Dendritic cell treated with granulocyte-macrophage colony-stimulating factor and Interleukin-4, amounts not matched to agents 40 ng/mL and 50 ng/mL, for 4 days (primary cell): ENCODE results near the gene GGA1.
A peak's percentile ranks its signal among the peaks of the same experiment; 100 is the strongest.
"Not testable (repeated sequence)": the region's sequence is repeated elsewhere in the genome, so short reads cannot be mapped to it uniquely, and the experiment has no call there.

Experiments used
- H3K27ac Mint-ChIP-seq: one replicate; pipeline ENCODE4 v1.8.0; 2022; ENCODE audit warnings: mild to moderate bottlenecking, mixed read lengths
- H3K27me3 Mint-ChIP-seq: one replicate; pipeline ENCODE4 v1.8.0; 2022; ENCODE audit warnings: mild to moderate bottlenecking, mixed read lengths
- H3K36me3 Mint-ChIP-seq: one replicate; pipeline ENCODE4 v1.8.0; 2022; ENCODE audit warnings: low read depth, mixed read lengths
- H3K4me1 Mint-ChIP-seq: one replicate; pipeline ENCODE4 v1.8.0; 2022; ENCODE audit warnings: low read depth, mixed read lengths
- H3K4me3 Mint-ChIP-seq: one replicate; pipeline ENCODE4 v1.8.0; 2022; ENCODE audit warnings: mild to moderate bottlenecking, moderate library complexity, mixed read lengths
- H3K9me3 Mint-ChIP-seq: one replicate; pipeline ENCODE4 v1.8.0; 2022; ENCODE audit warnings: mixed read lengths
- intact Hi-C: fragments of 100-400 bp; cut with micrococcal nuclease; formaldehyde crosslinking; loops from one replicate; pipeline ENCODE4 v1.15.0; 2022

The GGA1 gene

GRCh38 chr22:37610153-37610475 lies 1.5 kb downstream of the GGA1 start:
- Mint-ChIP-seq H3K4me3 (peak overlapping the region; percentile 90), H3K4me1 (peaks cover 56% of the 10 kb centered on the region), H3K27ac (peak overlapping the region; percentile 91), H3K36me3 (peaks cover 35% of the 10 kb centered on the region)
- intact Hi-C loops, H3K9me3 Mint-ChIP-seq, H3K27me3 Mint-ChIP-seq: not testable (repeated sequence)

- intact Hi-C loops = no loop called here
- no peaks in the 10 kb centered on the region for H3K9me3 Mint-ChIP-seq
- H3K27ac Mint-ChIP-seq = peak overlapping the region; percentile 91
- H3K4me1 Mint-ChIP-seq = peaks cover 56% of the 10 kb centered on the region
- peaks cover 40% of the 10 kb centered on the region for H3K36me3 Mint-ChIP-seq
- peak overlapping the region; percentile 90 for H3K4me3 Mint-ChIP-seq
- H3K27me3 Mint-ChIP-seq = no peaks in the 10 kb centered on the region
Observed at GRCh38 chr22:37610480-37611129, 2.0 kb downstream of the GGA1 start.

- intact Hi-C loops = no loop called here
- Mint-ChIP-seq H3K9me3 (no peaks in the 10 kb centered on the region), H3K4me1 (peaks cover 56% of the 10 kb centered on the region), H3K36me3 (peaks cover 46% of the 10 kb centered on the region), H3K27me3 (no peaks in the 10 kb centered on the region), H3K4me3 (peak overlapping the region; percentile 90), H3K27ac (peak overlapping the region; percentile 91)
Observed at GRCh38 chr22:37611207-37611606, 2.6 kb downstream of the GGA1 start.

- Mint-ChIP-seq H3K27me3 (no peaks in the 10 kb centered on the region), H3K36me3 (peaks cover 90% of the 10 kb centered on the region), H3K27ac (no peak overlapping the region), H3K9me3 (no peaks in the 10 kb centered on the region), H3K4me3 (no peak overlapping the region), H3K4me1 (peaks cover 18% of the 10 kb centered on the region)
- intact Hi-C loops = no loop called here
Observed at GRCh38 chr22:37616201-37617083, 7.8 kb downstream of the GGA1 start.

- Mint-ChIP-seq H3K27me3 (no peaks in the 10 kb centered on the region), H3K27ac (no peak overlapping the region), H3K4me1 (peaks cover 16% of the 10 kb centered on the region), H3K36me3 (peaks cover 100% of the 10 kb centered on the region), H3K9me3 (no peaks in the 10 kb centered on the region), H3K4me3 (no peak overlapping the region)
- intact Hi-C loops = no loop called here
Observed at GRCh38 chr22:37617431-37617830, 8.8 kb downstream of the GGA1 start.

GRCh38 chr22:37618072-37618656 lies 9.5 kb downstream of the GGA1 start:
- intact Hi-C loops = no loop called here
- no peaks in the 10 kb centered on the region for H3K9me3 Mint-ChIP-seq
- no peak overlapping the region for H3K27ac Mint-ChIP-seq
- no peaks in the 10 kb centered on the region for H3K27me3 Mint-ChIP-seq
- H3K4me1 Mint-ChIP-seq = peaks cover 9% of the 10 kb centered on the region
- H3K36me3 Mint-ChIP-seq = peaks cover 100% of the 10 kb centered on the region
- H3K4me3 Mint-ChIP-seq = no peak overlapping the region

GRCh38 chr22:37618674-37619073 lies 10.0 kb downstream of the GGA1 start:
- Mint-ChIP-seq H3K27ac (no peak overlapping the region), H3K4me3 (no peak overlapping the region), H3K4me1 (peaks cover 7% of the 10 kb centered on the region)

GRCh38 chr22:37619991-37620390 lies 11.4 kb downstream of the GGA1 start:
- Mint-ChIP-seq H3K27me3 (no peaks in the 10 kb centered on the region), H3K27ac (no peak overlapping the region), H3K4me1 (peaks cover 15% of the 10 kb centered on the region), H3K9me3 (no peaks in the 10 kb centered on the region), H3K36me3 (peaks cover 100% of the 10 kb centered on the region), H3K4me3 (no peak overlapping the region)
- intact Hi-C loops = loop anchor here (5.0 kb wide), 1 partner anchor 62 kb away; no protein-coding TSS in a partner anchor

More at GRCh38 chr22:37618674-37619073, 10.0 kb downstream of the GGA1 start:
- peaks cover 100% of the 10 kb centered on the region for H3K36me3 Mint-ChIP-seq
- intact Hi-C loops = no loop called here
- no peaks in the 10 kb centered on the region for H3K27me3 Mint-ChIP-seq
- H3K9me3 Mint-ChIP-seq = no peaks in the 10 kb centered on the region

- H3K4me3 Mint-ChIP-seq = no peak overlapping the region
- H3K36me3 Mint-ChIP-seq = peaks cover 100% of the 10 kb centered on the region
- intact Hi-C loops = loop anchor here (5.0 kb wide), 1 partner anchor 61 kb away; no protein-coding TSS in a partner anchor
- no peaks in the 10 kb centered on the region for H3K9me3 Mint-ChIP-seq
- no peak overlapping the region for H3K27ac Mint-ChIP-seq
- H3K4me1 Mint-ChIP-seq = peaks cover 29% of the 10 kb centered on the region
- no peaks in the 10 kb centered on the region for H3K27me3 Mint-ChIP-seq
Observed at GRCh38 chr22:37621352-37621860, 12.8 kb downstream of the GGA1 start.

GRCh38 chr22:37623075-37624016 lies 14.7 kb downstream of the GGA1 start:
- Mint-ChIP-seq H3K9me3 (no peaks in the 10 kb centered on the region), H3K4me3 (no peak overlapping the region), H3K4me1 (peaks cover 48% of the 10 kb centered on the region), H3K27me3 (no peaks in the 10 kb centered on the region), H3K27ac (peak overlapping the region; percentile 44), H3K36me3 (peaks cover 96% of the 10 kb centered on the region)
- intact Hi-C loops = loop anchor here (5.0 kb wide), 1 partner anchor 59 kb away; no protein-coding TSS in a partner anchor

- intact Hi-C loops = loop anchor here (5.0 kb wide), 1 partner anchor 58 kb away; no protein-coding TSS in a partner anchor
Observed at GRCh38 chr22:37624017-37624365, 15.4 kb downstream of the GGA1 start.

GRCh38 chr22:37624876-37625275 lies 16.2 kb downstream of the GGA1 start:
- Mint-ChIP-seq H3K36me3 (peaks cover 96% of the 10 kb centered on the region), H3K4me1 (peaks cover 54% of the 10 kb centered on the region), H3K4me3 (no peak overlapping the region), H3K27ac (peak overlapping the region; percentile 51), H3K27me3 (no peaks in the 10 kb centered on the region), H3K9me3 (no peaks in the 10 kb centered on the region)
- intact Hi-C loops = loop anchor here (5.0 kb wide), 1 partner anchor 57 kb away; no protein-coding TSS in a partner anchor

More at GRCh38 chr22:37624017-37624365, 15.4 kb downstream of the GGA1 start:
- no peaks in the 10 kb centered on the region for H3K9me3 Mint-ChIP-seq
- no peaks in the 10 kb centered on the region for H3K27me3 Mint-ChIP-seq
- H3K4me3 Mint-ChIP-seq = no peak overlapping the region
- peaks cover 54% of the 10 kb centered on the region for H3K4me1 Mint-ChIP-seq
- peak overlapping the region; percentile 51 for H3K27ac Mint-ChIP-seq
- H3K36me3 Mint-ChIP-seq = peaks cover 96% of the 10 kb centered on the region

- peaks cover 55% of the 10 kb centered on the region for H3K4me1 Mint-ChIP-seq
- intact Hi-C loops = no loop called here
- H3K36me3 Mint-ChIP-seq = peaks cover 96% of the 10 kb centered on the region
- H3K9me3 Mint-ChIP-seq = no peaks in the 10 kb centered on the region
- no peaks in the 10 kb centered on the region for H3K27me3 Mint-ChIP-seq
- peak overlapping the region; percentile 59 for H3K27ac Mint-ChIP-seq
- H3K4me3 Mint-ChIP-seq = no peak overlapping the region
Observed at GRCh38 chr22:37625737-37626136, 17.1 kb downstream of the GGA1 start.
